A549 treated with CpdA at 1 μM for 4 hours (cell line): ENCODE measurements around the gene BEST2. TPM values are rescaled to one million over a fixed set of nuclear protein-coding genes. Genes with fewer than 3 reads are reported as not detected.

Experiments
- total RNA-seq: library from RNA; stranded (reverse); fragments of 200-300 nt; extraction: Qiagen RNA extraction; gene quantifications from 5 replicates; pipeline ENCODE4 v1.2.3, GENCODE V29; 2022; ENCODE audit warnings: low read depth

The BEST2 gene
- total RNA-seq: 0.05 to 0.10 TPM (median 0.08 TPM) in 3 of 5 replicates, not detected in the others

DNA sequence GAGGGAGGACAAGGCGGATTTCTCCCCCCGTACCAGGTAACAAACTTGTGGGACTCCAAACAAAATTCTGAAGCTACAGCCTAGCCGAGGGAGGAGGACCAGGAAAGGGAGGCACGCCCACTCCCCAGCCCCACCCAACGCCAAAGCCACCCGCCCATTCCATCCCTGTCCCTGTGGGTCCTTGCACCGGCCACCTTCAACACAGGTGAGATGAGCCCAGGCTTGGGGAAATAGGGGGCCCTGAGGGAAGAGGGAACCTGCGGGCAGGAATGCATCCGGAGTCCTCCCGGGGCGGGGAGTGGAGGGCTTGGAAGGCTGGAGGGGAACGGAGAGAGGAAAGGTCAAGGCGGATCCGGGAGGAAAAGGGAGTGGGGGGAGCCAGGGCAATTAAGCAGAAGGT, at the start of gene BEST2:
Gene BEST2, plus strand, starts transcription at position 157 of the 400 bp plus-strand sequence. CDS start 802 bp downstream, outside the sequence.

DNA sequence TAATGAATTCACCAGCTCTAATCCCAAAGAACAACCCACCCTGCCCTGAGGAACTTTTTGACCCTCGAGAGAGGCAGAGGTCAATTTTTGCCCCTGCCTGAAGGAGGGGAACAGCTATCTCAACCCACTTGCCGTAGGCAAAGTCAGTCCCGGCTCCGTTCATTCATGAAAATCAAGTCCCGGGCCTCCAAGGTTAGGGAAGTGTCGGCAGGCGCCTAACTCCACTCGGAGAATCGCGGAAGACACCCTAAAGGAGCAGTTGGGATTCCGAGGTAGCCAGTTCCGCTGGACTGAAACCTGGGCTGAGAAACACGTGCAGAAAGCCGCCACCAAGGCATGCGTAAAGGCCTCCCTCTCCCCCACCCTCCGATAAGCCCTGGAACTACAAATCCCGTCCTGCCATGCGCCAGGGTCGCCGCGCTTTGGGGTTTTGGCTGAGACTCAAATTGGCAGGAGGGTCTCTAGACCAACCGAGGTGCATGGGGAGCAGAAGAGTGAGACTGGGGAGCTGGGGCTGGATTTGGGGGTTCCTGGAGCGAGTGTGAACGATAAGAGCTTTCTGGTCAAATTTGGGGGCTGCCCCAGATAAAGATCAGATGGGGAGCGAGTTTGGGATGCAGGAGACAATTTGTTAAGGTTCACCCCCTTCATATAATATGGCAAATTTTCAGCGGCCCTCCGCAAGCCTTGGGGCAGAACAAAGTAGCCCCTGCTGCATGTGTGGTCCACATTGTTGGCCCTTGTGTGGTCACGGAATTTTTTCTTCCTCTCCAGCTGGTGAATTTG, 27.8 kb upstream of the BEST2 start, which contains the start of gene TNPO2:
Gene TNPO2, minus strand, starts transcription at position 292 of the 786 bp plus-strand sequence. CDS start 2,955 bp downstream, outside the sequence.

DNA sequence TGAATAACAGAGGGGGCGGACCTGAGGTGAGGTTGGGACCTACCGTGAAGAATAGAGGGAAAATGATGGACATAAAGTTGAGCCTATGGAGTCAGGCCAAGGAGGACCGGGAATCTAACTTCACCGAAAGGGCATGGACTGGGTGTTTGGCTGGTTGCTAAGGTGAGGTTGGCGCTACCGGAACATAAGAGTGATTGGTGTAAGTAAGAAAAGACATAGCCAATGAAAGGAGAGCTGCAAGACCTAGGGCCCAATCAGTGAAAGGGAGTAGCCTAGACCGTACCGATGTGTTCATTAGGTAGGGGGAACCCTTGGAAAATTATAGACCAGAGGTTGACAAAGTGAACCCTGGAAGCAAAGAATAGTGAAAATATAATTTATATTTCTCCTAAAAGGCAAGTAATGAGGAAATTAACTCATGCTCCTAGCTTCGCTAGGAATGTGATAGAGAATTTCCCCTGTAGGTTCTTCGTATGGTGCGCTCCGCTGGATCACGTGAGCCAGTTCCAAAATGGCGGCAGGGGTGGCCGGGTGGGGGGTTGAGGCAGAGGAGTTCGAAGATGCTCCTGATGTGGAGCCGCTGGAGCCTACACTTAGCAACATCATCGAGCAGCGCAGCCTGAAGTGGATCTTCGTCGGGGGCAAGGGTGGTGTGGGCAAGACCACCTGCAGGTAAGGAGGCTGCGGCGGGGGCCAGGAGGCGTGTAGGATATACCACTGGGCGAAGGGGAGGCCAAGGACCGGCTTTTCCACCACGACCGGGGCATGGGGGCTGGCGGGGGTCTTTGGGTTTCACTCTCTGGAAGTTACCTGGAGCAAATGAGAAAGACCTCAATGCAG, 14.4 kb upstream of the BEST2 start, which contains the start of gene GET3:
Gene GET3, plus strand, starts transcription at position 503 of the 840 bp plus-strand sequence. Its CDS starts 9 bp downstream, at position 512.

DNA sequence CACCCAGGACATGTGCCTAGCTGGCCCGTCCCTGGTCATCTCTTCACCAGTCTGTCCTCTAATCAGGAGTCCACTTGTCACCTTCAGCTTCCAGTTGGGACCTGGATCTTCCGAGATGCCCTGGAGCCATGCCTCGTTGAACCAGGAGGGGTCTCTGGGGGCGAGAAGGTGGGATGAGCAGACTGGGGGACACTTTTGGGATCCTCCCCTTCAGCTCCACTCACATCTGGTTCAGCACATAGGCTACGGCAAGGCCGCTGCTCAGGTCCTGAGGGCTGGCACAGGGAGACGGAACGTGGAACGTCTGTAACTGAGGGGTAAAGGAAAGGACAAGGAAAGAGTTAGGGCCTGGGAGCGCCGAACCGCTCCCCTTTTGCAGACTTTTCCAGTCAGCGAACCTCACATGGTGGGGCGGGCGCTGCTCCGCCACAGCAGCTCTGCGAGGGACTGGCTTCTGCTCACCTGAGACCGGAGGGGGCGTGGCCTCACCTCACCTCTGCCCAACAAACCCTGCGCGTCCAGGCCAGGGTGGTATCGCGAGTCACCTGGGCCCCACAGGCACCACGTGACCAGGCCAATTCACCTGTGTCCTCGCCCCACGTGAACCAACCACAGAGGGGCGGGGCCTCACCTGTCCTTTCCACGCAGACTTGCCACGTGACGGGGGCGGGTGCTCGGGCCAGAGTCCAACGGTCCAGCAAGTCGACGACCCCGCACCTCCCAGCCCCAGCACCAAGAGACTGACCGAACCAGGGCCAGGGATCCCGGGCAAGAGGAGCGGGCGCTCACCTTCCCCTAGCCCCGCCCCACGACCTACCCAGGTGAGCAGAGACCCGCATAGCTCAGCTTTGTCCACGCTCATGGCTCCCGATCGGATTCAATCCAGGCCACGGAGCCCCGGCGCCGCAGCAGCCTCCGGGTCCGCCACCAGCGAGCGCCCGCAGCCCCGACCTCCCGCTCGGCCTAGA, 23.3 kb downstream of the BEST2 start, which contains the start of gene HOOK2:
Gene HOOK2, minus strand, starts transcription at position 965 of the 968 bp plus-strand sequence. Its CDS starts 103 bp downstream, at position 862.

DNA sequence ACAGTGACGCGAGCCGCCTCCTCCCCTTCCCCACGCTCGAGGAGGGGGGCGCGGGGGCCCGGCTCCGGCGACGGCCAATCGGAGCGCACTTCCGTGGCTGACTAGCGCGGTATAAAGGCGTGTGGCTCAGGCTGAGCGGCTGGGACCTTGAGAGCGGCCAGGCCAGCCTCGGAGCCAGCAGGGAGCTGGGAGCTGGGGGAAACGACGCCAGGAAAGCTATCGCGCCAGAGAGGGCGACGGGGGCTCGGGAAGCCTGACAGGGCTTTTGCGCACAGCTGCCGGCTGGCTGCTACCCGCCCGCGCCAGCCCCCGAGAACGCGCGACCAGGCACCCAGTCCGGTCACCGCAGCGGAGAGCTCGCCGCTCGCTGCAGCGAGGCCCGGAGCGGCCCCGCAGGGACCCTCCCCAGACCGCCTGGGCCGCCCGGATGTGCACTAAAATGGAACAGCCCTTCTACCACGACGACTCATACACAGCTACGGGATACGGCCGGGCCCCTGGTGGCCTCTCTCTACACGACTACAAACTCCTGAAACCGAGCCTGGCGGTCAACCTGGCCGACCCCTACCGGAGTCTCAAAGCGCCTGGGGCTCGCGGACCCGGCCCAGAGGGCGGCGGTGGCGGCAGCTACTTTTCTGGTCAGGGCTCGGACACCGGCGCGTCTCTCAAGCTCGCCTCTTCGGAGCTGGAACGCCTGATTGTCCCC, 39.9 kb downstream of the BEST2 start, which contains the start of gene JUNB:
Gene JUNB, plus strand, starts transcription at position 142 of the 706 bp plus-strand sequence. Its CDS starts 286 bp downstream, at position 428.

DNA sequence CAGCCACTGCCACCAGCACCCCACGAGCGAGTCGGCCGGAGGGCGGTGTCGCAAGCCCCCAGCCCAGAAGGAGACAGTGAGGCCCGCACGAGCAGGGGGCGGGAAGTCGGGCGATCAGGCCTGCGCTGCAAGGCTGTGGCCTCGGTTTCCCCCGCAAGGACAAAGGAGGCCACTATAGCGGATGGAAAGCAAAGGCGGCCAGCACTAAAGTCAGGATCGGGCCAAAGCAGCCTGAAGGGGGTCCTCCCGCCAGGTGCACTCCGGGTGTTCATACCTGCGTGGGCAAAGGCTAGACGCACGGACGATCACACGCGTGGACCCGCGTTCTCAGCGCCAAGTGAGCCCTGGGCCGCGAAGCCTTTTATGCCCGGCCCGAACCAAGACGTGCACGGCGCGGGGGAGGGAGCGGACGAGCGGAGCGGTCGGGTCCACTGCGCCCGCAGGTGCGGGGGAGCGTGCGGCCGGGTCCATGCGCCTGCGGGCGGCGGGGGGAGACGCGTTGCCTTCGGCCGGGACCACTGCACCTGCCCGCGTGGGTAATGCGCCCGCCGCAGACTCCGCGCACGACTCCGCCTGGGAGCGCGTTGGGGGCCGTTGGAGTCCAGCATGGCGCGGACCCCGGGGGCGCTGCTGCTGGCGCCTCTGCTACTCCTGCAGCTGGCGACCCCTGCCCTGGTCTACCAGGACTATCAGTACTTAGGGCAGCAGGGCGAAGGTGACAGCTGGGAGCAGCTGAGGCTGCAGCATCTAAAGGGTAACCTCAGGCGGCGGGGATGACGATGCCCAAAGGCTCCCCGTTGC, 50.1 kb downstream of the BEST2 start, which contains the start of the genes PRDX2 and THSD8:
Gene PRDX2, minus strand, starts transcription at position 335 of the 801 bp plus-strand sequence. CDS start 539 bp downstream, outside the sequence.
Gene THSD8, plus strand, starts transcription at position 604 of the 801 bp plus-strand sequence. Its CDS starts 3 bp downstream, at position 607.

DNA sequence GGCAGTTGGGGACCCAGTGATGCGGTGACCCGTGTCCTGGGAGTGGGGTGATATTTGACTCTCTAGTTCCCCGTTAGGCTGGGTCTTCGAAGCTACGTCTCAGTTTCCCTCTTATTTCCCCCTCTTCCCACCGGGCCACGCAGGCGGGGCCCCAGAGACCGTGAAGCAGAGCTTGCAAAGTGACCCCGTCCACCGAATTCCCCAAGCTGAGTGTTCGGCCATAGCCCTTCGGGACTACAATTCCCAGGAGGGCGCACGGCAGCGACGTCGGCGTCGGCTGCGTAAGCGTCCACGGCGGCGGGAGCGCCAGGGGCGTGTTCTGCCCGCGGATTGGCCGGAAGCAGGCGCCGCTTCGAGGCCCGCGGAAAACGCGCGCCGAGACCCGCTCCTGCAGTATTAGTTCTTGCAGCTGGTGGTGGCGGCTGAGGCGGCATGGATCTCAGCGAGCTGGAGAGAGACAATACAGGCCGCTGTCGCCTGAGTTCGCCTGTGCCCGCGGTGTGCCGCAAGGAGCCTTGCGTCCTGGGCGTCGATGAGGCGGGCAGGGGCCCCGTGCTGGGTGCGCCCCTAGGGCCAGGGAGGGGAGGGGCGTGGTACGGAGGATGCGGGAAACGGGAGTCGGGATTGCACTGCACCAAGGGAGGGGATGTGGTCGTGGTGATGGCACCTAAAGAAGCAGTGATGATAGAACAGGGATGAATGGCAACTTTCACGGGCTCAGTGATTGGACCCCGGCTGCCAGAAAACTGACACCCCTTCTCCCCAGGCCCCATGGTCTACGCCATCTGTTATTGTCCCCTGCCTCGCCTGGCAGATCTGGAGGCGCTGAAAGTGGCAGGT, 54.9 kb downstream of the BEST2 start, which contains the start of gene RNASEH2A:
Gene RNASEH2A, plus strand, starts transcription at position 343 of the 840 bp plus-strand sequence. Its CDS starts 90 bp downstream, at position 433.

Other genes starting within 250 kb of the BEST2 start
- 1.6 to 2.4 TPM (median 1.7 TPM) in 5 replicates for gene ZNF564, start 200.3 kb upstream of the BEST2 start, total RNA-seq
- gene ZNF490, start 141.0 kb upstream of the BEST2 start, total RNA-seq: 0.55 to 0.78 TPM (median 0.62 TPM) in 5 replicates
- gene ZNF791, start 140.9 kb upstream of the BEST2 start, total RNA-seq: 4.2 to 7.9 TPM (median 5.0 TPM) in 5 replicates
- gene MAN2B1, start 85.0 kb upstream of the BEST2 start, total RNA-seq: 16.4 to 20.7 TPM (median 17.5 TPM) in 5 replicates
- gene WDR83, start 85.0 kb upstream of the BEST2 start, total RNA-seq: 7.6 to 13.8 TPM (median 10.8 TPM) in 5 replicates
- gene DHPS, start 69.9 kb upstream of the BEST2 start, total RNA-seq: 42.7 to 54.1 TPM (median 50.9 TPM) in 5 replicates
- not detected in 5 replicates for gene GNG14, start 63.8 kb upstream of the BEST2 start, total RNA-seq
- gene FBXW9, start 55.2 kb upstream of the BEST2 start, total RNA-seq: 9.4 to 13.1 TPM (median 11.1 TPM) in 5 replicates
- 26.5 to 38.1 TPM (median 34.8 TPM) in 5 replicates for gene TNPO2, start 27.9 kb upstream of the BEST2 start, total RNA-seq
- 154 to 217 TPM (median 198 TPM) in 5 replicates for gene TRIR, start 17.1 kb upstream of the BEST2 start, total RNA-seq
- 66.0 to 99.1 TPM (median 96.6 TPM) in 5 replicates for gene GET3, start 14.3 kb upstream of the BEST2 start, total RNA-seq
- 9.1 to 13.2 TPM (median 10.1 TPM) in 5 replicates for gene HOOK2, start 23.8 kb downstream of the BEST2 start, total RNA-seq
- 80.8 to 152 TPM (median 131 TPM) in 5 replicates for gene JUNB, start 39.7 kb downstream of the BEST2 start, total RNA-seq
- gene PRDX2, start 50.0 kb downstream of the BEST2 start, total RNA-seq: 0.41 to 0.94 TPM (median 0.74 TPM) in 5 replicates
- gene THSD8, start 50.3 kb downstream of the BEST2 start, total RNA-seq: 8.2 to 20.2 TPM (median 11.8 TPM) in 4 of 5 replicates, not detected in the other
- gene RNASEH2A, start 54.8 kb downstream of the BEST2 start, total RNA-seq: 26.5 to 49.9 TPM (median 42.8 TPM) in 5 replicates
- 0.10 to 0.77 TPM (median 0.27 TPM) in 4 of 5 replicates, not detected in the other for gene RTBDN, start 82.8 kb downstream of the BEST2 start, total RNA-seq
- gene MAST1, start 86.7 kb downstream of the BEST2 start, total RNA-seq: 1.0 to 3.0 TPM (median 1.9 TPM) in 5 replicates
- gene DNASE2, start 129.7 kb downstream of the BEST2 start, total RNA-seq: 26.4 to 33.8 TPM (median 31.6 TPM) in 5 replicates
- 0.08 TPM in 1 of 5 replicates, not detected in the others for gene KLF1, start 135.4 kb downstream of the BEST2 start, total RNA-seq
- gene GCDH, start 139.4 kb downstream of the BEST2 start, total RNA-seq: 8.9 to 12.5 TPM (median 9.9 TPM) in 5 replicates
- gene SYCE2, start 167.5 kb downstream of the BEST2 start, total RNA-seq: 0.23 to 0.55 TPM (median 0.40 TPM) in 5 replicates
- 77.7 to 87.4 TPM (median 81.4 TPM) in 5 replicates for gene FARSA, start 181.9 kb downstream of the BEST2 start, total RNA-seq
- gene CALR, start 186.8 kb downstream of the BEST2 start, total RNA-seq: 606 to 640 TPM (median 607 TPM) in 5 replicates
- gene RAD23A, start 194.1 kb downstream of the BEST2 start, total RNA-seq: 73.6 to 84.7 TPM (median 79.2 TPM) in 5 replicates
- gene GADD45GIP1, start 205.4 kb downstream of the BEST2 start, total RNA-seq: 30.1 to 55.5 TPM (median 52.4 TPM) in 5 replicates
- gene DAND5, start 217.8 kb downstream of the BEST2 start, total RNA-seq: 0.09 to 0.16 TPM in 2 of 5 replicates, not detected in the others
- 3.8 to 5.0 TPM (median 4.2 TPM) in 5 replicates for gene NFIX, start 243.7 kb downstream of the BEST2 start, total RNA-seq